Calu3 (cell line): ENCODE data around the gene PDGFB. TPM values are rescaled to one million over a fixed set of nuclear protein-coding genes. Genes with fewer than 3 reads are reported as not detected.

Experiments
- BruUV-seq: library from RNA; stranded (reverse); fragments of 400-500 nt; replicated peaks from 2 replicates; lab custom pipeline; 2021; lab: Mats Ljungman, UMichigan
- CTCF ChIA-PET: fragments of 300-600 bp; sonication (Branson Sonifier 250); formaldehyde crosslinking; loops from one replicate; lab custom pipeline; 2022; ENCODE audit warnings: antibody characterized with exemption; lab: Charles Lee
- DNase-seq: peaks from one replicate; pipeline ENCODE4 v3.0.0; 2022
- H3K27ac Mint-ChIP-seq: one replicate; pipeline ENCODE4 v1.8.0; 2022; ENCODE audit warnings: mixed read lengths; ENCODE audit not compliant: unreplicated experiment
- H3K27me3 Mint-ChIP-seq: one replicate; pipeline ENCODE4 v1.8.0; 2022; ENCODE audit warnings: mixed read lengths; ENCODE audit not compliant: unreplicated experiment
- H3K36me3 Mint-ChIP-seq: one replicate; pipeline ENCODE4 v1.8.0; 2022; ENCODE audit warnings: mild to moderate bottlenecking, moderate library complexity, mixed read lengths; ENCODE audit not compliant: insufficient read depth, unreplicated experiment
- H3K4me1 Mint-ChIP-seq: one replicate; pipeline ENCODE4 v1.8.0; 2022; ENCODE audit warnings: mild to moderate bottlenecking, low read depth, mixed read lengths; ENCODE audit not compliant: unreplicated experiment
- H3K4me3 Mint-ChIP-seq: one replicate; pipeline ENCODE4 v1.8.0; 2022; ENCODE audit warnings: mild to moderate bottlenecking, low read depth, moderate library complexity, mixed read lengths; ENCODE audit not compliant: unreplicated experiment
- H3K9me3 Mint-ChIP-seq: one replicate; pipeline ENCODE4 v1.8.0; 2022; ENCODE audit warnings: low read depth, mixed read lengths; ENCODE audit not compliant: unreplicated experiment
- intact Hi-C: fragments of 100-400 bp; cut with micrococcal nuclease; formaldehyde crosslinking; loops from one replicate; pipeline ENCODE4 v1.10.0; 2022; ENCODE audit not compliant: unreplicated experiment
- total RNA-seq: library from RNA; stranded (reverse); gene quantifications from 2 replicates; pipeline ENCODE4 v1.2.3, GENCODE V29; 2022
- TF ChIP-seq, protein P1 (sequence below): fragments of 200-600 bp; IDR thresholded peaks from one replicate; pipeline ENCODE4 v1.8.0; 2022; ENCODE audit warnings: antibody characterized with exemption; ENCODE audit not compliant: unreplicated experiment

PDGFB gene
- total RNA-seq, 1 experiment from 2014 or later, result 25.9 TPM

DNA sequence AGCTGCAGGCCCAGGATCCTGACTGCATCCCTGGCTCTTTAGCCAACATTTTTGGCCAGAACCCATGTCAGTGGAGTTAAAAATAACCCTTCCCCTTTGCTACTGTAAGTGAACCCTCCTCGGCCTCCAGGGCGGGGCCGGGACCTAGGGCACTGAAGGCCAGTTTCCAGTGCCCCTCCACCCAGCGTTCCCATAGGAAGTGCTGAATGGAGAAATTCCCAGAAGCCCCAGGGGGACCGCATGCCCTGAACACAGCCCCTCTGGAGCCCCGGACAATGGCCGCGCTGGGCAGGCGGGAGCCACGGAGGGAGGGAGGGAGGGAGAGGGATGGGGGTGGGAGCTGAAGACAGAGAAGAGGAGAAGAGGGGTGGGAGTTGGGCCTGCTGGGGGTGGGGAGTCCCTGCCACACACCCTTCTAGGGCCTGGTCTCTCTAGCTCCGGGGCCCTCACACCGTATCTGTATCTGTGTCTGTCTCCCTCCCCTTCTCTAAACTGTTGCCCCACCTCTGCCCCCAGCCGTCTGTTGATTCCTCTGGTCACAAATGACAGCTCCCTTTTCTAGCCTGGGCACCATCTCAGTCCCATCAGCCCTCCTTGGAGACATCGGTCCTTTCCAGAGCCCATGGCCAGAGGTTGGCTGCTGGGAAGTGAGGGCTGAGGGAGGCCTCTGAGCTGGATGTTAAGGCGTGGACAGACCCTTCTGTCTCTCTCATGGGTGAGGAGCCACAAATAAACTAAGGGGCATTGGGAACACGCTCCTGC lies 10.9 kb downstream of the PDGFB start:
- Mint-ChIP-seq H3K27me3 (no peaks in the 10 kb centered on the region), H3K36me3 (peaks cover 12% of the 10 kb centered on the region), H3K9me3 (no peaks in the 10 kb centered on the region), H3K4me1 (peaks cover 39% of the 10 kb centered on the region), H3K4me3 (no peak overlapping the region), H3K27ac (no peak overlapping the region)
- intact Hi-C loops, result no loop called here
- TF ChIP-seq, protein P1, sequence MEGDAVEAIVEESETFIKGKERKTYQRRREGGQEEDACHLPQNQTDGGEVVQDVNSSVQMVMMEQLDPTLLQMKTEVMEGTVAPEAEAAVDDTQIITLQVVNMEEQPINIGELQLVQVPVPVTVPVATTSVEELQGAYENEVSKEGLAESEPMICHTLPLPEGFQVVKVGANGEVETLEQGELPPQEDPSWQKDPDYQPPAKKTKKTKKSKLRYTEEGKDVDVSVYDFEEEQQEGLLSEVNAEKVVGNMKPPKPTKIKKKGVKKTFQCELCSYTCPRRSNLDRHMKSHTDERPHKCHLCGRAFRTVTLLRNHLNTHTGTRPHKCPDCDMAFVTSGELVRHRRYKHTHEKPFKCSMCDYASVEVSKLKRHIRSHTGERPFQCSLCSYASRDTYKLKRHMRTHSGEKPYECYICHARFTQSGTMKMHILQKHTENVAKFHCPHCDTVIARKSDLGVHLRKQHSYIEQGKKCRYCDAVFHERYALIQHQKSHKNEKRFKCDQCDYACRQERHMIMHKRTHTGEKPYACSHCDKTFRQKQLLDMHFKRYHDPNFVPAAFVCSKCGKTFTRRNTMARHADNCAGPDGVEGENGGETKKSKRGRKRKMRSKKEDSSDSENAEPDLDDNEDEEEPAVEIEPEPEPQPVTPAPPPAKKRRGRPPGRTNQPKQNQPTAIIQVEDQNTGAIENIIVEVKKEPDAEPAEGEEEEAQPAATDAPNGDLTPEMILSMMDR, result no peak
- no TSS peak for BruUV-seq
- no peak for DNase-seq
- CTCF ChIA-PET, result interaction anchor here (0.9 kb wide), 1 partner anchor 27 kb away, joined by 3 read pairs; no protein-coding TSS in a partner anchor

- Mint-ChIP-seq H3K4me3 (no peak overlapping the region), H3K4me1 (peaks cover 30% of the 10 kb centered on the region), H3K9me3 (no peaks in the 10 kb centered on the region), H3K36me3 (peaks cover 11% of the 10 kb centered on the region), H3K27me3 (no peaks in the 10 kb centered on the region), H3K27ac (no peak overlapping the region)
- TF ChIP-seq, protein P1, result no peak
- intact Hi-C loops, result no loop called here
- BruUV-seq, result no TSS peak
- DNase-seq, result no peak
- CTCF ChIA-PET, result interaction anchor here (0.9 kb wide), 1 partner anchor 26 kb away, joined by 3 read pairs; no protein-coding TSS in a partner anchor
Observed at GRCh38 chr22:39232806-39233709, 11.7 kb downstream of the PDGFB start.

DNA sequence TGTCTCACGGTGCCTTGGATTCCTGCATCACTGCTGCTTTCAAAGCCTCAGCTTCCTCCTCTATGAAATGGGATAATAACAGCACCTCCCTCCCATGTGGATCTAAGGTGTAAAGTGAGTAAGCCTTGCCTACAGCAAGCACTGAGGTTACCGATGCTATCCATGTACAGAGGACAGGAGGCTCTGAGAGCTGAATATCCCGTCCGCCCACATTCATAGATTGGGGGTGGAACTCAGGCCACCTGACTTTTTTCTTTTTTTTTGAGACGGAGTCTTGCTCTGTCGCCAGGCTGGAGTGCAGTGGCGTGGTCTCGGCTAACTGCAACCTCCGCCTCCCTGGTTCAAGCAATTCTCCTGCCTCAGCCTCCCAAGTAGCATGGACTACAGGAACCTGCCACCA lies 12.5 kb downstream of the PDGFB start:
- H3K36me3 Mint-ChIP-seq, result peaks cover 17% of the 10 kb centered on the region
- peaks cover 22% of the 10 kb centered on the region for H3K4me1 Mint-ChIP-seq
- no peak overlapping the region for H3K4me3 Mint-ChIP-seq
- BruUV-seq, result no TSS peak
- TF ChIP-seq, protein P1, result no peak
- H3K27me3 Mint-ChIP-seq, result no peaks in the 10 kb centered on the region
- H3K9me3 Mint-ChIP-seq, result no peaks in the 10 kb centered on the region
- CTCF ChIA-PET, result no interaction called here
- H3K27ac Mint-ChIP-seq, result no peak overlapping the region
- DNase-seq, result no peak
- intact Hi-C loops, result no loop called here

- TF ChIP-seq, protein P1, result no peak
- Mint-ChIP-seq H3K4me1 (peaks cover 13% of the 10 kb centered on the region), H3K4me3 (no peak overlapping the region), H3K27ac (no peak overlapping the region), H3K27me3 (no peaks in the 10 kb centered on the region), H3K9me3 (no peaks in the 10 kb centered on the region), H3K36me3 (peaks cover 17% of the 10 kb centered on the region)
- CTCF ChIA-PET, result no interaction called here
- intact Hi-C loops, result no loop called here
- no TSS peak for BruUV-seq
- no peak for DNase-seq
Observed at GRCh38 chr22:39231197-39231950, 13.4 kb downstream of the PDGFB start.
